Stimulated activated CD8-positive, alpha-beta memory T cell treated with anti-CD3 and anti-CD28 coated beads, Interleukin-12 subunit alpha, Interleukin-12 subunit beta, amount 100 ng/mL, for 24 hours (primary cell): ENCODE measurements around the gene ATL2.
A peak's percentile ranks its signal among the peaks of the same experiment; 100 is the strongest.
"Not testable (repeated sequence)": the region's sequence is repeated elsewhere in the genome, so short reads cannot be mapped to it uniquely, and the experiment has no call there.

ENCODE experiments used
- DNase-seq: peaks from one replicate; pipeline ENCODE4 v3.0.0-alpha.2; 2020; ENCODE audit errors: extremely low read depth

ATL2 gene

GRCh38 chr2:38390947-38391346, 13.9 kb upstream of the ATL2 start:
- no peak for DNase-seq

GRCh38 chr2:38387887-38388286, 10.8 kb upstream of the ATL2 start:
- no peak for DNase-seq

- DNase-seq = no peak
These were observed 9.7 kb upstream of the ATL2 start for GRCh38 chr2:38386821-38387220.

- no peak for DNase-seq
These were observed 9.3 kb upstream of the ATL2 start for GRCh38 chr2:38386377-38386776.

- DNase-seq = no peak
These were observed 7.3 kb upstream of the ATL2 start for GRCh38 chr2:38384338-38384737.

- DNase-seq = not testable (repeated sequence)
These were observed 6.7 kb upstream of the ATL2 start for GRCh38 chr2:38383741-38384140.

GRCh38 chr2:38381381-38382143, 4.5 kb upstream of the ATL2 start:
- DNase-seq = no peak

- DNase-seq = no peak
These were observed 3.5 kb upstream of the ATL2 start for GRCh38 chr2:38380397-38381130.

GRCh38 chr2:38376346-38377049, 575 bp downstream of the ATL2 start:
- peak; percentile 19 for DNase-seq

GRCh38 chr2:38375696-38376345, 1.3 kb downstream of the ATL2 start:
- DNase-seq = no peak

- DNase-seq = no peak
These were observed 2.1 kb downstream of the ATL2 start for GRCh38 chr2:38374984-38375383.

GRCh38 chr2:38371235-38371634, 5.8 kb downstream of the ATL2 start:
- DNase-seq = no peak

- no peak for DNase-seq
These were observed 6.4 kb downstream of the ATL2 start for GRCh38 chr2:38370664-38371063.

GRCh38 chr2:38362232-38362631, 14.8 kb downstream of the ATL2 start:
- no peak for DNase-seq

- no peak for DNase-seq
These were observed 16.9 kb downstream of the ATL2 start for GRCh38 chr2:38360177-38360576.

- DNase-seq = no peak
These were observed 23.7 kb downstream of the ATL2 start for GRCh38 chr2:38353402-38353801.

GRCh38 chr2:38352336-38352735, 24.7 kb downstream of the ATL2 start:
- DNase-seq = no peak

GRCh38 chr2:38345323-38346038, 31.6 kb downstream of the ATL2 start:
- DNase-seq = no peak

- DNase-seq = no peak
These were observed 32.3 kb downstream of the ATL2 start for GRCh38 chr2:38344813-38345212.

- no peak for DNase-seq
These were observed 33.9 kb downstream of the ATL2 start for GRCh38 chr2:38343212-38343611.

GRCh38 chr2:38336621-38337020, 40.5 kb downstream of the ATL2 start:
- no peak for DNase-seq

- DNase-seq = no peak
These were observed 46.3 kb downstream of the ATL2 start for GRCh38 chr2:38330754-38331153.
